ENCODE results near the gene RRM1.

Gene RRM1

GRCh38 chr11:4054643-4055042, 40.0 kb upstream of the RRM1 start:
- DNase-seq (ENCODE audit: extremely low read depth, insufficient read length) = no peak
- Histone ChIP-seq H3K27me3 (replicated peaks; ENCODE audit: control insufficient read depth, insufficient read depth, low read length) (no peaks in the 10 kb centered on the region), H3K4me3 (replicated peaks; ENCODE audit: low read depth, low read length) (no peak overlapping the region), H3K36me3 (ENCODE audit: control insufficient read depth, insufficient read depth, low read length) (peaks cover 4% of the 10 kb centered on the region; the same call in 1 of the 2 replicates)
- no peak for TF ChIP-seq CTCF (IDR thresholded peaks at IDR 0.05; ENCODE audit: insufficient read depth, low read length, poor library complexity, severe bottlenecking)

GRCh38 chr11:4059424-4059823, 35.2 kb upstream of the RRM1 start:
- Histone ChIP-seq H3K36me3 (ENCODE audit: control insufficient read depth, insufficient read depth, low read length) (peaks cover 9% of the 10 kb centered on the region), H3K27me3 (replicated peaks; ENCODE audit: control insufficient read depth, insufficient read depth, low read length) (no peaks in the 10 kb centered on the region), H3K4me3 (replicated peaks; ENCODE audit: low read depth, low read length) (no peak overlapping the region)
- DNase-seq (ENCODE audit: extremely low read depth, insufficient read length) = no peak
- no peak for TF ChIP-seq CTCF (IDR thresholded peaks at IDR 0.05; ENCODE audit: insufficient read depth, low read length, poor library complexity, severe bottlenecking)

GRCh38 chr11:4060182-4060923, 34.2 kb upstream of the RRM1 start:
- peaks cover 9% of the 10 kb centered on the region for H3K36me3 ChIP-seq (ENCODE audit: control insufficient read depth, insufficient read depth, low read length)
- H3K27me3 ChIP-seq (replicated peaks; ENCODE audit: control insufficient read depth, insufficient read depth, low read length) = no peaks in the 10 kb centered on the region
- no peak for DNase-seq (ENCODE audit: extremely low read depth, insufficient read length)
- no peak for TF ChIP-seq CTCF (IDR thresholded peaks at IDR 0.05; ENCODE audit: insufficient read depth, low read length, poor library complexity, severe bottlenecking)
- H3K4me3 ChIP-seq (replicated peaks; ENCODE audit: low read depth, low read length) = no peak overlapping the region

- Histone ChIP-seq H3K4me3 (replicated peaks; ENCODE audit: low read depth, low read length) (no peak overlapping the region), H3K27me3 (replicated peaks; ENCODE audit: control insufficient read depth, insufficient read depth, low read length) (no peaks in the 10 kb centered on the region), H3K36me3 (ENCODE audit: control insufficient read depth, insufficient read depth, low read length) (peaks cover 8% of the 10 kb centered on the region)
- no peak for DNase-seq (ENCODE audit: extremely low read depth, insufficient read length)
- no peak for TF ChIP-seq CTCF (IDR thresholded peaks at IDR 0.05; ENCODE audit: insufficient read depth, low read length, poor library complexity, severe bottlenecking)
These were observed 32.9 kb upstream of the RRM1 start for GRCh38 chr11:4061700-4062099.

GRCh38 chr11:4063348-4063747, 31.3 kb upstream of the RRM1 start:
- Histone ChIP-seq H3K4me3 (replicated peaks; ENCODE audit: low read depth, low read length) (no peak overlapping the region), H3K27me3 (replicated peaks; ENCODE audit: control insufficient read depth, insufficient read depth, low read length) (no peaks in the 10 kb centered on the region), H3K36me3 (ENCODE audit: control insufficient read depth, insufficient read depth, low read length) (peaks cover 8% of the 10 kb centered on the region)
- no peak for DNase-seq (ENCODE audit: extremely low read depth, insufficient read length)
- no peak for TF ChIP-seq CTCF (IDR thresholded peaks at IDR 0.05; ENCODE audit: insufficient read depth, low read length, poor library complexity, severe bottlenecking)
